ENCODE data around the gene BAZ2A. TPM values are rescaled to one million over a fixed set of nuclear protein-coding genes. Genes with fewer than 3 reads are reported as not detected.

BAZ2A gene
- total RNA-seq, 2 experiments from 2014 or later: 121 to 126 TPM

Other genes with a start within 250 kb of the BAZ2A start
- gene TIMELESS, start 180.9 kb downstream of the BAZ2A start, total RNA-seq: 10 to 100 TPM; 44.1 to 45.6 TPM
- gene MIP, start 175.7 kb downstream of the BAZ2A start, total RNA-seq: not detected
- 1 to 10 TPM; 2.9 to 3.1 TPM for gene SPRYD4, start 161.7 kb downstream of the BAZ2A start, total RNA-seq
- 1 to 10 TPM in 1 of 2 experiments, under 1 TPM in 1; 0.33 to 1.3 TPM for gene GLS2, start 142.2 kb downstream of the BAZ2A start, total RNA-seq
- 1 to 10 TPM; 3.8 to 4.3 TPM for gene RBMS2, start 108.5 kb downstream of the BAZ2A start, total RNA-seq
- 100 to 1,000 TPM; 529 to 549 TPM for gene ATP5F1B, start 15.7 kb upstream of the BAZ2A start, total RNA-seq
- 100 to 1,000 TPM; 240 to 241 TPM for gene PTGES3, start 58.0 kb upstream of the BAZ2A start, total RNA-seq
- 100 to 1,000 TPM; 826 to 860 TPM for gene NACA, start 95.0 kb upstream of the BAZ2A start, total RNA-seq
- gene PRIM1, start 122.0 kb upstream of the BAZ2A start, total RNA-seq: 10 to 100 TPM; 45.0 to 46.2 TPM
- gene HSD17B6, start 133.0 kb upstream of the BAZ2A start, total RNA-seq: 1 to 10 TPM; 2.0 to 2.2 TPM